Ecto neural progenitor cell (in vitro differentiated cells): Measurements from ENCODE around the gene MUC5AC.
"Not testable (repeated sequence)": the region's sequence is repeated elsewhere in the genome, so short reads cannot be mapped to it uniquely, and the experiment has no call there.

ENCODE experiments used
- DNase-seq: peaks from one replicate; pipeline ENCODE4 v3.0.0-alpha.2; 2018; ENCODE audit warnings: low spot score

MUC5AC gene

GRCh38 chr11:1162491-1163311 is 4.9 kb downstream of the MUC5AC start:
- no peak for DNase-seq

DNA sequence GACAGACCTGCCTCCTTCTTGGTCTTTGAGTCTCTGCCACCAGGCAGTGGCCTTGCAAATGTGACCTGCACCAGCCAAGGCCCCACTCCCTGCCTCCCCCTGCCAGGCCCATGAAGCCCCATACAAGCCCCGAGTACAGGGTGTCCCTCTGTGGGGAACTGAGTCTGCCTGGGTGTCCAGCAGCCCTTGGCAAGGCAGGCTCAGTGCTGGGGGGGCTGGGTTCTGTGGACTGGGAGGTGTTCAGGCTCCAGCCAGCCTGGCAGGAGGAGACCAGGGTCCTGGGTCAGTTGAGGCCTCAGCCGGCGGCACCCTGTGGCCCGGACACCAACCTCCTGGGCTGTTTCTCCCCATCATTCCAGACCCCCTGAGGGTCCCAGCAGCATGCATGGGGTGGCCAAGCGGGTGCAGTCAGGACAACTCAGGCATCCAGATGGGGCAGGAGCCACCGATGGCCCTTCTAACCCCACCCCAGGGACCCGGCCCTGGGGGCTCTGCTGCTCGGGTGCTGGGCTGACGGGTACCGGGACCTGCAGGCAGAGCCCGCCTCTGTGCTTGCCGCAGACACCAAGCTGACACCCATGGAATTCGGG is 5.7 kb downstream of the MUC5AC start:
- DNase-seq: no peak

DNA sequence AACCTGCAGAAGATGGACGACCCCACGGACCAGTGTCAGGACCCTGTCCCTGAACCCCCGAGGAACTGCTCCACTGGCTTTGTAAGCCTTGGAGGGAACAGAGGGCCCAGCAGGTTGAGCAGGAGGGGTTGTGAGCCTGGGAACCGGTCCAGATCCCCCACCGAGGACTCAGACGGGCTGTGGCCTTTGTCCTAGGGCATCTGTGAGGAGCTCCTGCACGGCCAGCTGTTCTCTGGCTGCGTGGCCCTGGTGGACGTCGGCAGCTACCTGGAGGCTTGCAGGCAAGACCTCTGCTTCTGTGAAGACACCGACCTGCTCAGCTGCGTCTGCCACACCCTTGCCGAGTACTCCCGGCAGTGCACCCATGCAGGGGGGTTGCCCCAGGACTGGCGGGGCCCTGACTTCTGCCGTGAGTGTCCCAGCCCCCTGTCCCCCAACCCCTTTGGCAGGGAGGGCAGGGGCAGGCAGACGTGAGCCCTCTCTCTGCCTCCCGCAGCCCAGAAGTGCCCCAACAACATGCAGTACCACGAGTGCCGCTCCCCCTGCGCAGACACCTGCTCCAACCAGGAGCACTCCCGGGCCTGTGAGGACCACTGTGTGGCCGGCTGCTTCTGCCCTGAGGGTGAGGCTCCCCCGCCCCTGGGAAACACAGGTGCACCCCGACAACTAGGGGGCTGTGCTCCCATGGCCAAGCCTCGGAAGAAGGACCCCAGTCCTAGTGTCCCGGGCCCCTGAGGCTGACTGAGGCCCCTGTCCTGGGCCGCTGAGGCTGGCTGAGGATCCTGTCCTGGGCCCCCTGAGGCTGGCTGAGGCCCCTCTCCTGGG is 6.4 kb downstream of the MUC5AC start:
- DNase-seq: no peak

DNA sequence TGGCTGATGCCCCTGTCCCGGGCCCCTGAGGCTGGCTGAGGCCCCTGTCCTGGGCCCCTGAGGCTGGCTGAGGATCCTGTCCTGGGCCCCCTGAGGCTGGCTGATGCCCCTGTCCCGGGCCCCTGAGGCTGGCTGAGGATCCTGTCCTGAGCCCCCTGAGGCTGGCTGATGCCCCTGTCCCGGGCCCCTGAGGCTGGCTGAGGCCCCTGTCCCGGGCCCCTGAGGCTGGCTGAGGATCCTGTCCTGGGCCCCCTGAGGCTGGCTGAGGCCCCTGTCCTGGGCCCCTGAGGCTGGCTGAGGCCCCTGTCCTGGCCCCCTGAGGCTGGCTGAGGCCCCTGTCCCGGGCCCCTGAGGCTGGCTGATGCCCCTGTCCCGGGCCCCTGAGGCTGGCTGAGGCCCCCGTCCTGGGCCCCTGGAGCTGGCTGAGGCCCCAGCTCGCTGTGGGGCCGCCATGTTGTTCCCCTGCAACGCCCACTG is 7.1 kb downstream of the MUC5AC start:
- not testable (repeated sequence) for DNase-seq

DNA sequence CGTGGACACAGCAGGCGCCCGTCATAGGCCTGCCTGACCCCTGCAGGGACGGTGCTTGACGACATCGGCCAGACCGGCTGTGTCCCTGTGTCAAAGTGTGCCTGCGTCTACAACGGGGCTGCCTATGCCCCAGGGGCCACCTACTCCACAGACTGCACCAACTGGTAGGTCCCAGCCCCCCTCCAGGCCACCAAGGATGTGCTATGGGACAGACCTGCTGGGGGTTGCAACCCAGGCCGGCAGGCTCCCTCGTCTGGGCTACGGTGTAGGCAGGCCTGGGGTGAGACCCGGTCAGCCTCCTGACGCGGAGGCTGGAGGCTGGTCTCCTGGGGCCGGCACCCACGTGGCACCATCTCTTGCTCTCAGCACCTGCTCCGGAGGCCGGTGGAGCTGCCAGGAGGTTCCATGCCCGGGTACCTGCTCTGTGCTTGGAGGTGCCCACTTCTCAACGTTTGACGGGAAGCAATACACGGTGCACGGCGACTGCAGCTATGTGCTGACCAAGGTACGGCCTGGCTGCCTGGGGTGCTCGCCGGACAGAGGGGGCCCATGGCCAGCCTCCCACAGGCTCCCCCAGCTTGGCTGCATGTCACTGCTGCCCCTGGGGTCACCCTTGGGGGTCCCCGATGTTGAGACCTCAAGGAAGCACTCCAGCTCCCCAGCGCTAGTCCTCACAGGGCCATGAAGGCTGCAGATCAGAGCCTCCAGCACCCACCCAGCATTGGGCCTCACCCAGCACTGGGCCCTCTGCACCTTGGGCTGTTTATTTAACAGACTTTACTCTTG is 7.7 kb downstream of the MUC5AC start:
- no peak for DNase-seq

GRCh38 chr11:1167256-1167655 is 9.5 kb downstream of the MUC5AC start:
- no peak for DNase-seq

- no peak for DNase-seq
Measured at GRCh38 chr11:1167751-1168231, 10.0 kb downstream of the MUC5AC start.

GRCh38 chr11:1168256-1168655 is 10.5 kb downstream of the MUC5AC start:
- DNase-seq: no peak

GRCh38 chr11:1168721-1169161 is 11.0 kb downstream of the MUC5AC start:
- DNase-seq: no peak

DNA sequence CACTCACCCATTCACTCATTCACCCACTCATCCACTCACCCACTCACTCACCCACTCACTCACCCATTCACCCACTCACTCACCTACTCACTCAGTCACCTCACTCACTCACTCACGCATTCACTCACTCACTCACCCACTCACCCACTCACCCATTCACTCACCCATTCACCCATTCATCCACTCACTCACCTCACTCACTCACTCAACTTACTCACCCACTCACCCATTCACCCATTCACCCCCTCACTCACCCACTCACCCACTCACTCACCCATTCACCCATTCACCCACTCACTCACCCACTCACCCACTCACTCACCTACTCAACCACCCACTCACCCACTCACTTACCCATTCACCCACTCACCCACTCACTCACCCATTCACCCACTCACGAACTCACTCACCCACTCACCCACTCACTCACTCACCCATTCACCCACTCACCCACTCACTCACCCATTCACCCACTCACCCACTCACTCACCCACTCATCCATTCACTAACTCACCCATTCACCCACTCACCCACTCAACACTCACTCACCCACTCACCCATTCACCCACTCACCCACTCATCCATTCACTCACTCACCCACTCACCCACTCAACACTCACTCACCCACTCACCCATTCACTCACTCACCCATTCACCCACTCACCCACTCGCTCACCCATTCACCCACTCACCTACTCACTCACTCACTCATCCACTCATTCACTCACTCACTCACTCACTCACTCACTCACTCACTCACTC is 13.7 kb downstream of the MUC5AC start:
- DNase-seq: no peak

DNA sequence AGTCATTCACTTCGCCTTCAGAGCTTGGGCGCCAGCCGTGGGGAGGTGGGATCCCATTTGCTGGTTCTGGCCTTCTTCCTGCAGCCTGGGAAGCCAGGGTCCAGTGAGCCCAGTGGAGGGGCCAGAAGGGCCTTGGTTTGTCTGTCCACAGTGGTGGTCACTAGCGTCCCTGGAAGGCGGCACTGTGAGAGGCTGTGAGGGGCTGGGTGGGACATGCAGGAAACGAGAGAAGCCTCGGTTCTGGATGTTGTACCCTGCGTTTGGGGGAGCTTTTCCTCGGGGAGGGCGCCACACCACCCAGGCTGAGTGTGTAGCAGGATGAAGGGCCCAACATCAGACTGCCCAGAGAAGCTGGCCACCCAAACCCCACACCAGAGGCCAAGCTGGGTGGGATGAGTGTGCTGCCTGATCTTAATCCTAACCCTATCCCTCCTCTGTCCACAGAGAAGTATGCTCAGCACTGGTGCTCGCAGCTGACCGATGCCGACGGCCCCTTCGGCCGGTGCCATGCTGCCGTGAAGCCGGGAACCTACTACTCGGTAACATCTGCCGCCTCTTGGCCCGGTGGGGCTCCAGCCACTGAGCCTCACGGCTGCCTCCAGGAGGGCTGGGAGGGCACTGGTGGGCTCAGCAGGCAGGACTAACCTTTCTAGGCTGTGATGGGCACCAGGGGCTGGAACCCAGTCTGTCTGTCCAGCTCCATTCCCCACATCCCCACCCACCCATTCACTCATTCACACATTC is 14.4 kb downstream of the MUC5AC start:
- no peak for DNase-seq

- no peak for DNase-seq
Measured at GRCh38 chr11:1172729-1173117, 15.0 kb downstream of the MUC5AC start.

- DNase-seq: not testable (repeated sequence)
Measured at GRCh38 chr11:1173396-1173795, 15.6 kb downstream of the MUC5AC start.

GRCh38 chr11:1174441-1175370 is 17.0 kb downstream of the MUC5AC start:
- DNase-seq: no peak

GRCh38 chr11:1175461-1176223 is 17.9 kb downstream of the MUC5AC start:
- no peak for DNase-seq

DNA sequence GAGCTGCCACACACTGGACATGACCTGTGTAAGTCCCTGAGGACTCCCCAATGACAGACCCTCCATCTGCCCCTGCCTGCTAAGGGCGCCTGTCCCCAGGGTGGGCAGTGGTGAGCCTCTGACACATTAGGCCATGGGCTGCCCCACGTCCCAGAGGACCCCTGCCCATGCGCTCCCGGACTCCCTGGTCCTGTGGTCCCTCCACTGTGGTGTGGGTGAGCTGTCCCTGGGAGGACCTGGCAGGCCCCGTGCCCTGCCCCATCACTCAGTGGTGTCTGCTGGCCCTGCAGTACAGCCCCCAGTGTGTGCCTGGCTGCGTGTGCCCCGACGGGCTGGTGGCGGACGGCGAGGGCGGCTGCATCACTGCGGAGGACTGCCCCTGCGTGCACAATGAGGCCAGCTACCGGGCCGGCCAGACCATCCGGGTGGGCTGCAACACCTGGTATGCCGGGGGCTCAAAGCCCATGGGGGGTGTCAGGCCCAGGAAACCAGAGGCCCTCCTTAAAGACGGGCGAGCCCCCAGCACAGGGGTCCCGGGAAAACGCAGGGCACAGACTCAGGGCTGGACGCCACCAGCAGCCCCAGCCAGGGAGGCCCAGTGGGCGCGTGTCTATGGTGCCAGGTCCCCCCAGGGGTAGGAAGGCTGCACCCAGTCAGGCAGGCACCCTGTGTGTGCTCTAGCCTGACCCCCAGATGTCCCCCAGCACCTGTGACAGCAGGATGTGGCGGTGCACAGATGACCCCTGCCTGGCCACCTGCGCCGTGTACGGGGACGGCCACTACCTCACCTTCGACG is 18.7 kb downstream of the MUC5AC start:
- DNase-seq: no peak

GRCh38 chr11:1177020-1177770 is 19.4 kb downstream of the MUC5AC start:
- no peak for DNase-seq
